Bone marrow (tissue), 2 donors: ENCODE measurements around the gene DCHS1.

Experiments
- DNase-seq, 2 donors: peaks; one replicate each; lab custom pipeline; 2025; lab: John Stamatoyannopoulos, UW

The DCHS1 gene

DNA sequence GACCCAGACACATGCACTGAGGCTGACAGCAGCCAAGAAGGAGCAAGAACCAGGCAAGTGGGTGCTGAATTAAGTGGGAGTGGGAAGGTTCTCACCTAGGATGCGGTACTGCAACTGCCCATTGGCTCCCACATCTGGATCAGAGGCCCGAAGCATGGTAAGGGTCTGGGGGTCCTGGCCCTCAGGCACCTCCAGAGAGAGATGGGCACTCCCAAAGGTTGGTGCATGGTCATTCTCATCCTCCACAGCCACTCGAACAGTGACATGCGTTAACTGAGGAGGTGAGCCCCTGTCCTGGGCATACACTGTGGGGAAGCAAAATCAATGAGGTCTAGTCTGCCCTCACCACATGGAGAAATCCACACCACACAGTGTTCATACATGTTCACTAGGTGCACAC is 27.1 kb downstream of the DCHS1 start:
- no peak for DNase-seq

DNA sequence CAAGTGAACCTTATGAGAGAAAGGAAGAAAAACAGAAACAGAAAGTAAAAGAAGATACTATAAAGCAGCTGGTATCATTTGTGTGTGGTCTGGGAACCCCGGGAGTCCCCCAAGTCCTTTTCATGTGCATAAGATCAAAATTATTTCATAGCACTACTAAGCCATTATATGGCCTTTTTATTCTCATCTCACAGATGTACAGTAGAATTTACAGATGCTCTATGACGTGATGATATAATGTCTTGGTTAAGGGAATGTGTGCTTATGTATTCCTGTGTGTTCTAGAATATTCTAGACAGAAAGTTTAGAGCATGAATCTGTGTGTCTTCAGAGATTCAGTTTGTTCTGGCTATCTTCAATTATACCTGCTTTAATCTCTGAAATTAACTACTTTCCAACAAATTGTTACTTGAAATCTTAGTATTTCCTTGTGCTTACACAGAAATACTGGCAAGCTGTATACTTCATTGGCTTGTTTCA is 27.8 kb downstream of the DCHS1 start:
- DNase-seq = peak in 1 of 2 donors; percentile 37

DNA sequence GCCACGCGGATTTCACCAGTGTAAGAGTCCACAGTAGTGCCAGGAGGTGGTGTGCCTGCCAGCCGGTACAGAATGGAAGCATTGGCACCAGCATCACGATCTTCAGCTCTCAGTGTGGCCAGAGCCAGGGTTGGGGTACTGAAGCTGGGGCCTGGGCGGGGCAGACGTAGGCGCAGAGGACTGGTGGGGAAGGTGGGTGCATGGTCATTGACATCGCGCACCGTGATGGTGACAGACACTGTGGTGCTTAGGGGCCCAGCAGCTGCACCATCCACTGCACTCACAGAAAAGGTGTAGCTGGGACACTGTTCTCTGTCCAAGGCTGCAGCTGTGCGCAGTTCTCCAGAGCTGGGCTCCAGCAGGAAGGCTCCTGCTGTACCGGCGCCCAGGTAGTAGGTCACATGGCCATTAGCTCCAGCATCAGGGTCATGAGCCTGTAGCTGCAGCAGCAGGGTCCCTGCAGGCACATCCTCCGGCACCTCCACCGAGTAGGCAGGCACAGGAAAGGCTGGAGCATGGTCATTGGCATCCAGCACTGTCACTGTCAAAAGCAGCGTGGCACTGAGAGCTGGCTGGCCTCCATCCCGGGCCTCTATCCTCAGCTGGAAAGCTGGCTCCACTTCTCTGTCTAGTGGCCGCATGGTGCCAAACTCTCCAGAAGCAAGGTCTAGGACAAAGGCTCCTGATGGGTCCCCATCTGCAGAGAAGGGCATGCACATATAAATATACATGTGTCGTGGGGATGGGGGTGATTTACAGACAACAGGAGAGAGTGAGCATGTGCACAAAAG is 28.4 kb downstream of the DCHS1 start:
- no peak for DNase-seq

DNA sequence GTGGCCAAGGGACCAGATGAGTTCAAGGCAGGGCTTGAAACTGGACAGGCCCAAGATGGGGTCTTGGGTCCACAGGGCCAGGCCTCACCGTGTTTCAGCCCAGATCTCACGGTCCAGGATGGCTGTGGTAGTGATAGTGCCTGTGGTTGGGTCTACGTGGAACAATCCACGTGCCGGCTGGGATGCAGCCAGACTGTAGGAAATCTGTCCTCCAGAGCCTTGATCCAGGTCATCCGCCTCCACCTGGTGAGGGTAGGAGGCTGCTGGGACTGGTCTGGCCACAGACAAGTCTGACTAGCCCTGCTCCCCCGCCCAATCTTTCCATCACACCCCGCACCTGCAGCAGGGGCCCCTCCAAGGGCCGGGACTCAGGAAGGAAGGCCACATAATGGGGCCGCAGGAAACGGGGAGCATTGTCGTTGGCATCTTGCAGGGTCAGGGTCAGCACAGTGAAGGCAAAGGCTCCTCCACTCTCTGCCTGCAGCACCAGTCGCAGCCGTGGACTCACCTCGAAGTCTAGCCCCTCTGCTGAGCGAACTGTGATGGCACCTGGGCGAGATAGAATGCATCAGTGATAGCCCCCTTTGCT is 29.7 kb downstream of the DCHS1 start:
- DNase-seq = no peak

DNA sequence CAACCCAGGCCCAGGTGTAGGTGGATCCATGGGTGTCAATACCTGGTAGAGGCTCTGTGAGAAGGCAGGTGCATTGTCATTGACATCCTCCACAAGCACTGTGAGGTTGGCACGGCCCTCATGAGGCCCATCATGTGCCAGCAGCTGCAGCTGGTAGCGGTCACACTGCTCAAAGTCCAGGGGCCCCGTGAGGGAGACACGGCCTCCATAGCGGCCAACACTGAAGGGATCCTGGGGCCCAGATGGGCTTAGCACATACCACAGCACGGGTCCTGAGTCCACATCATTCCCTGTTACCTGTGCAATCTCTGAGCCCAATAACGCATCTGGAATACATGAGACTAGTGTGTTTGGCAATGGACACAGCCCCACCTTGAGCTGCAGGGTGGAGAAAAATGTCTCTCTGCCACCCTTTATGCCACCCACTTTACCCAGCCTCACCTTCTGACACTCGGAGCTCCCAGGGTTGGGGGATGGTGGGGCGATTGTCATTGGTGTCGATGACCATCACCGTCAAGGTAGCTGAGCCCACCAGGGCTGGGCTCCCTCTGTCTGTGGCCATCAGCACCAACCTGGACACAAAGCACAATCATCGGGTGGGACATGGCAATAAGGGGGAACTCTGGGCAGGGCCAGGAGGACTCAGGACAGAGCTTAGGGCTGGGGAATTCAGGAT is 30.3 kb downstream of the DCHS1 start:
- DNase-seq = no peak

DNA sequence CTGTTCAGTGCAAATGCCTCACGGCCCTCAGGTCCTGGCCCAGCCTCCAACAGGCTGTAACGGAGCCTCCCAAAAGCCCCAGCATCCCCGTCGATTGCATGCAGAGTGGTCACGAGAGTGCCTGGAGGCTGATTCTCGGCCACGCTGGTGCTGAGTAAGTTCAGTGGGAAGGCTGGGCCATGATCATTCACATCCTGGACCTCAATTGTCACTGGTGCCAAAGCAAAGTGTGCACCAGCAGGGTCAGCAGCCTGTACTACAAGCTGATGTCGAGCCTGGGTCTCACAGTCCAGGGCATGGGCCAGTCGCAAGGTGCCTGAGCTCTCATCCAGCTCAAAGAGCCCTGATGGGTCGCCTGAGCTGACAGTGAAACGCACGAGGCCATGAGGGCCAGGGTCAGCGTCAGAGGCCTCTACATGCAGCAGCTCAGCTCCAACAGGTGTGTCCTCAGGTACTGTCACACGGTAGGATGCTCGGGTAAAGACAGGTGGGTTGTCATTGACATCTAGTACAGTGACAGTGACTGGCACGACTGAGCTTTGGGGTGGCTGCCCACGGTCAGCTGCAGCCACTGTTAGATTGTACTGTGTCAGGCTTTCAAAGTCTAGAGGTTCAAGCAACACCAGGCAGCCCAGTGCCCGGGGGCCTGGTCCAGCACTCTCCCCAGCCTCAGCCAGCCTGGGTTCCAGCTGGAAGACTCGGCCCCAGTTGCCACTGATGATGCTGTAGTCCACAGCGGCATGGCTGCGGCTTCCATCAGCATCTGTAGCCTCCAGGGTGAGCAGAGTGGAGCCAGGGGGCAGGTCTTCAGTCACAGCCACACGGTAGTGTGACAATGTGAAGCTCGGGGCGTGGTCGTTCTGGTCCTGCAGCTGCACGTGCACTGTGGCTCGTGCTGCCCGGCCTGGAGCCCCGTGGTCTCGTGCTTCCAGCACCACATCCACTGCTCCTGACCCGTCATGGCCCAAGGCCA is 31.9 kb downstream of the DCHS1 start:
- no peak for DNase-seq

DNA sequence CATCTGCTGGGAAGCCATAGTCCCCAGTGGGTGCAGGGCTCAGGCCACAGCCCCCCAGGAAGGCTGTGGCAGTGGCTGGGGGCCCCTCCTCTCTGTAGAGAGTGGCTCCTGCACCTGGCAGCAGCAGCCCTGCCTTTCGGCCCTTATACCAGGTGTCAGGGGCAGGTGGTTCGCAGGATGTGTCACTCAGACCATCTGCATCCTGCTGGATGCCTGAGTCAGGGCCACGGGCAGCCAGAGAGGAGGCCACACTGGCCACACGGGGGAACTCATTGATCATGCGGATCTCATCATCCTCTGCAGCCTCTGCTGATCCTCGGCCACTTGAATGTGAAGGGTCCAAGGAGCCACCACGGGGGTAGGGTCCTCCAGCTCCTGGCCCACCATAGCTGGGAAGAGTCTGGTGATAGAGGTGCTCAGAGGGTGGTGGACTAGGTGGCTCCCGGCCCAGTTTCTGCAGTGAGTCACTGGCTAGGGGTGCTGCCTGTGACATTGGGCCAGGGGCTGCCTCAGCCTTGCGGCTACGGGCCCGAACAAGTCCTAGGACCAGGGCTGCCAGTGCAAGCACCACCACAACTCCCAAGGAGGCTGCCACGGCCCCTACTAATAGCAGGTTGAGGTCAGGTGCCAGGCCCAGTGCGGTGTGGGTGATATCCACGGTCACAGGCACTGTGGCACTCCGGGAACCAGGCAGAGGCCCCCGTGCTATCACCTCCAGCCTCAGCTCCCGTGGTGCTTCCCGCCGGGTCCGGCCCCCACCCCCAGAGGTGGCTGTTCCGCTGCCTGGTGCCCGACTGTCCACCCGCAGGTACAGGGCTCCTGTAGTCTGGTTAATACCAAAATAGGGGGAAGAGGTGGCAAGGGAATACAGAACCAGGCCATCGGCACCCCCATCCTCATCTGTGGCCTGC is 33.1 kb downstream of the DCHS1 start:
- DNase-seq = no peak

DNA sequence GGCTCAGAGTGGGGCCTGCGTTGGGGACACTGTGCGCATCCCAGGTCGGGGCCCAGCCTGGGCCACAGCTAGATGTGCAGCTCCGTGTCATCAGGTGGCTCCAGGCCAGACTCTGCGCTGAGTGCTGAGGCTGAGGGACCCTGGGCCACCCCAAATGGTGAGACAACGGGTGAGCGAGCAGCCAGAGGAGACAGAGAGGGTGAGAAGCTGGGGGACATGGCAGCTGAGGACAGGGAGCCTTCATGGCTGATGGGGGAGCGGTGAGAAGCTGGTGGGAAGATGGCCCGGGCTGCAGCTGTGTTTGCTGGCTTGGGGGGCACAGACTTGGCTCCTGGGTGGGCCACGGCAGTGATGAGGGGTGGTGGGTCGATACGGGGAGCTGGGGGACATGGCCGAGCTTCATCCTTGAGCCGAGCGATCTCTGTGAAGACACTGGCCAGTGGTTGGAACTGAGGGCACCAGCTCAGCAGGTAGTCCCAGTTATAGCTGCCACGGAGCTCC is 33.8 kb downstream of the DCHS1 start:
- no peak for DNase-seq

DNA sequence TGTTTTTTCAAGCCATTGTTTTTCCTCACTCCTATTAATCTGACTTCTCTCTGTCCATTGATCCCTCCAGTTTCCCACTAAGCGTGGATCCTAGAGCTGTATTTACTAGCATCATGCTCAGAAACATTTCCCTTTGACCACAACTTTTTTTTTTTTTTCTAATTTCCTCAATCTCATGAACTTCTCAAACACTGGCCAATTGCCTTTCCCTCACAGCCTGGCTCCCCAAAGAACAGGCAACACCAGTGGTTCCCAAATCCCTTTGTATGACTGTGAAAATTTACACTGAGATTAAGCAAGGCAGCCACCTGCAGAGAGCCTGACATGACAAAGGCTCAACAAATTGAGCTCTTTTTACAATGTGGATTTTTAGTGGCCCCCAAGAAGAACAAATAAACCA is 35.0 kb downstream of the DCHS1 start:
- DNase-seq = no peak

DNA sequence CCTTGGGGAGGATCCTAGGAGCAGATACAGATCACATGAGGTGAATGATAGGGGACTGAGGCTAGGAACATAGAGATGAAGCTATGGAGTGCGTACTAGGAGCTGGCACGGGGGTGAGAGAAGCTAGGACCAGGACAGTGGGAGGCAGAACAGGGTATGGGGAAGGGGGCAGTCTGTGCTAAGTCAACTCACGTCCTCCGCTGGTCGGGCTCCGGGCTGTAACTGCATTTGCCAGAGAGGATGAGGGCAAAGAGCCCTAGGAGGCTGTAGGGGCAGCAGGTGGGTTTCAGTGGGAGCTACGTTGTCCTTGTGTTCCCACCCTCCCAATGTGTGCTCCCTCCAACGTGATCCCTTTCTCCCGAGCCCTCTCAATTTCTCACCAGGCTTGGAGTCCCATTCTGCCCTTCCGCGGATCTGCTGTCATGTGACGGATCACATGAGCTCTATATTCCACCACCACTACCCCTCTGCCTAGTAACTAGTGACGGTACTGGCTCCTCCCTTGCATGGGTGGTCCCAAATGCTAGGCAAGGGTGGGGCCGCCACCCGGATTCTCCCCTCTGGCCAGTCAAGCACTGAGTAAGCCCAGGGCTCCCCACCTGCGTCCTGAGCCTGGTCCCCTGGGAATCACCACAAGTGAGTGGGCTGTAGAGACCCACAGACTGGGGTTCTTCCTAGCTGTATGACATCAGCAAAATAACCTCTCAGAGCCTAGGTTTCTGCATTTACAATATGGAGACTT is 36.4 kb downstream of the DCHS1 start, which contains the start of gene TPP1:
TPP1 (minus strand) TSS at position 419 of the 742 bp plus-strand sequence; CDS start at position 397, 22 bp downstream.
- peak; percentile 78 to 96 for DNase-seq

DNA sequence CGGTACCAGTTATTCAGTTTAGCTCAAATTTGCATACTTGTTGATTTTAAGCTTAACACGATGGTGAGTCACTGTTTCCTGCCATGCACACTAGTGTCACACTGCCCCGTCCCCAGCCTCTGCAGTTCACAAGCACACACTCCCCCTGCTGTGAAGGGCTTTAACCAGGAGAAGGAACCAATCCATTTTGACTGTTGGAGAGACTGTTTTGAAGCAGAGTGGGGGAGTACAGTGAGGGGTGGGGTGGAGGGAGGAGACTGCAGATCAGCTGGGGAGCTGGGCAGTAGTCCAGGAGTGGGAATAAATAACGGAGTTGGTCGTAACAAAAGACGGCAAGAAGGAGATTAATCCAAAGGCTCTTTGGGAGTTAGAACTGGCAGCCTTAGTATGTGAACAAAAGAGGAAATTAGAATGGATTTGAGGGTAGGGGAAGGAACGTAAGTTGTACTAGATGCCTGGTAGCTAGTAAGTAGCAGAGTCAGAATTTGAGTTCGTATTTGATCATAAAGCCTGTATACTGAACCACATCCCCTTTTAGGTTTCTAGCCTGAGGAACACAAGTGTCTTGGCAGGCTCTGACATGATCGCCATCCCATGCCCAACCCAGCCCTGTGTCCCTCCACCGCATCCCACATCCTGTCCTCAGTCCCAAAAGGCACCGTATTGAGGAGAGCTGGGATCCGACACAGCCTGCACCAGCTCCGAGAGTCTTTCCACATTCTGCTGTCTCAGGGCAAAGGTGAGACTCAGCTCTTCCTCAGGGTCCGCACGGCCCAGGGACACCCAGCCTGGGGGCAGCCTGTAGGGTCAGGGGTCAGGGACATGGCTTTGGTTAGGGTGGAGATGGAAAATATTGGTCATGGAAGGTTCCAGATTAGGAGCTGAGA is 37.2 kb downstream of the DCHS1 start:
- peak; percentile 30 to 85 for DNase-seq

DNA sequence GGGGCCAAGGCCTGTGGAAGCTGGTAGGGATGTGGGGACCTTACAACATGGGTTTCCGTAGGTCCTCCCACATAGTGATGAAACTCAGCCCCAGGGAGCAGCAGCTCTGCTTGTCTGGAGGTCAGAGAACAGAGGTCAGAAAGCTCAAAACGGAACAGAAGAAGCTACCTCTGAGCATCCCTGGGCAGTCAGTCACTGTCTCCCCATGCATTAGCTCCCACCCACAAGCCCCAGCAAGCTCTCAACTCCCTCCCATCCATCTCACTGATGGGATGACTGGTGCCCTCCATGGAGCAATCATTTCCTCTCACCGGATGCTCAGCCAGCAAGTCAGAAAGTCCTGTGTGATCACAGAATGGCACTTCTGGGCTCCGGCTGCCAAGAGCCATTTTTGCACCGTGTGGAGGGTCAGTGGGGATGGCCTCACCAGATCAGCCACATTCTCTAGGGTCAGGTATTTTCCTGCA is 38.3 kb downstream of the DCHS1 start:
- DNase-seq = peak in 1 of 2 donors; percentile 15

DNA sequence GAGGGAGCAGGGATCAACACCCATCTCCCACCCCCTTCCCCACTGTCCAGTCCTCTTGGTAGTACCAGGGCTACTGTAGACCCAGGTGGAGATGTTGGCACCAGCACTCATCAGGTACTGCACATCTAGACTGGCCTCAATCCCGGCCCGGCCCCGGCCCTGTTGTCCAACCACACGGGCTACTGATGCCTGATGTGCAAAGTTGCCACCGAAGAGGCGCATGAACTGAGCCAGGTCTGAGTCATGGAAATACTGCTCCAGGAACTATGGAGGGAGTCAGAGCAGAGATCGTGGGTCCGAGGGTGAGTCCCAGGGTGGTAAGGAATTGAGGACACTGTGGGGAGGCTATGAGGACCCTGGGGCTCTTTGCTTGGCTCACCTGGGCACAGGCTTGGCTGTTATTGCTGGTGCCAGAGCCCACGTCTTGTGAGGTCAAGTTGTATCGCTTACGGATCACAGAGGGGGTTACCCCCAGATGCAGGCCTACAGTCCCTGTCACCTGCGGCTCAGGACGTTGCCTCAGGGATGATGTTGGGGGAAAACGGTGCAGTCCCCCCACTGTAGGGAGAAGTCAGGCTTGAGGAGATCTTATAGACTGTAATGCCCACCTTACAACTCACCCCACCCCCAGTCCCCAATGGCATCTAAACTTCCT is 38.9 kb downstream of the DCHS1 start:
- no peak for DNase-seq

DNA sequence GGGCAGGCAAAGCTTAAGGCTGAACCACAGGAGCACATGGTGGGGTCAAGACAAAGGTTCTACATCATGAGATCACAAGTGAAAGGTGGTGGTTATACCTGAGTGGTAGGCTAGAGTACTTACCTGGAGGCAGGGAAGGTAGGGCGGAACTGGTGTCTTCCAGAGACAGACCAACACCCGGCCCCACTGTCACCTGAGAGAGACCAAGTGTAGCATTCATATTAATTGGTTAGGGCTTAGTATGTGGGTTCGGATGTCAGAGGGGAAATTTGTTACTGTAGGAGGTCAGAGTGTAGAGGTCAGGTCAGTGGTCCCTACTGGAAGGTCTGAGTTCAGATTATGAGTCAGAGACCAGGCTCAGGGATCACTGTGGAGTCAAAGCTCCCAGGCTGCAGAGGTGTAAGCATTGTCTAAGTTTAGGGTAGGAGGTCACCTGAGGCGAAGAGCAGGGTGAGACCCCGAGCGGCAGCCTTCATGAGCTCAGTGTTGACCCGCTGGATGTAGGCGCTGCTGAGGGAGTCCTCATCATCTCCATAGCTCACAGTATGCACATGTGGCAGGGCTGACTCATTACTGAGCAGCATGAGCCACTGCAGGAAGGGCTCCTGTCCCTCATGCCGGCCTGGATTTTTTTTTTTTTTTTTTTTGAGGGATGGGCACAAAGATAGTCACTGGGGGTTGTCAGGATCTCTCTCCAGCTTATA is 39.6 kb downstream of the DCHS1 start:
- DNase-seq = no peak

DNA sequence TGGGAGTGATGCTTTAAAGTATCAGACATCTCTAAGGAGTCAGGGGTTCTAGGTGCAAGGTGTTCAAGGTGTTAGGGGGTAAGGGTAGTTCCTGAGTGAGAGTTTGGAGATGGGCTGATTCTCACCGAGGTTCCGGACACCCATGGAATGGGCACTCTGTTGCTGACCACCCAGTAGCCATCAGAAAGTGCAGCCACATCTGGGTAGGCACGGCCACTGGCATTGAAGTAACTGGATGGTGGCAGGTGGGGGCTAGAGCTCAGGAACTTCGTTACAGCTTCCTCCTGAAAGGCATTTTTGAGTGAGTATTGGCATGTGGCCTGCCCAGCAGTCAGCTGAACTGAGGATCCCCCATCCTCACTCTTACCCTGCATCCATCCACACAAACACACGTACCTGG is 40.6 kb downstream of the DCHS1 start:
- no peak for DNase-seq

DNA sequence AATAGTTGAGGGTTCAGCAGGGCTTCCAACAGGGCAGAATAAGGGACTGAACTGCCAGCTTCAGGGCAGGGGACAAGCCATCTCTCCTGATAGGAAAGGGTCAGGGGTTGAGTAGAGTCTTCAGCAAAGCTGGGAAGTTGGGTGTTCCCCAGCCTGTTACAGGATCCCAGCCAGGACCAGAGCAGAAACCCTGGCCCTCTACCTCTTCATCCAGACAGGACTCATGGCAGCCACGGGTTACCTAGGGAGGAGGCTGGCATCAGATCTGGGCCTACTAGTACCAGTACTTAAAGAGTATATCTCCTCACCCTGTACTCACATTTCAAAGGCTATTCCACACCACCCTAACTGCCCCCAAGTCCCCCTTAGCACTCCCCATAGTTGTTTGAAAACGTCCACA is 41.2 kb downstream of the DCHS1 start:
- DNase-seq = no peak

DNA sequence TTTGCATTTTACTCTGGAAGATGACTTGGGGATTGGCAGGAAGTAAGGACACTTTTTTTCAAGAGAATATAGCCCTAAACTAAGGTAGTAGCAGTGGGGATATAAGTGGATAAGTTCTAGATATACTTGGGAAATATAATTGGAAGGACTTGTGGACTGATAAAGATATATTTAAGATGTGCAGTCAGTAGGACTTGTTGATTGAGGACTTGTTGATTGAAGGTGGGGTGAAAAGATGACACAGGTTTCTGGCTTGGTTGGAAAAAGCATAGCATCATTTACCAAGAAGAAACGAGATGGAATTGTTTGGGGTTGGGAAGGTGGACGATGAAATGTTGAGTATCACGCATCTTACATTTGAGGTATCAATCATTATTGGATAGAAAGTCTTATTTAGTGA is 42.1 kb downstream of the DCHS1 start:
- DNase-seq = no peak
